SK-N-SH treated with all-trans-retinoic acid at 6 μM for 48 hours (cell line): Measurements from ENCODE around the gene SCYGR8.

ENCODE experiments used
- ATAC-seq: fragments of 200-7000 bp; cut with Tn5 transposase; 3 replicates; pipeline ENCODE4 v1.9.1; 2020; ENCODE audit warnings: mild to moderate bottlenecking, moderate library complexity
- ARNTL ChIP-seq: fragments of 450-650 bp; formaldehyde crosslinking; IDR thresholded peaks from 2 replicates; pipeline ENCODE4 v1.5.0; 2020; ENCODE audit warnings: low read depth, mild to moderate bottlenecking, moderate library complexity, borderline replicate concordance
- BACH2 ChIP-seq: fragments of 250-450 bp; sonication (Bioruptor Pico); IDR thresholded peaks from 2 replicates; pipeline ENCODE4 v1.9.0; 2021; ENCODE audit warnings: mild to moderate bottlenecking, borderline replicate concordance
- CREB5 ChIP-seq: fragments of 250-450 bp; sonication (Bioruptor Pico); IDR thresholded peaks from 2 replicates; pipeline ENCODE4 v1.5.1; 2020; ENCODE audit warnings: low read depth, mild to moderate bottlenecking, moderate library complexity
- CSDC2 ChIP-seq: fragments of 250-450 bp; sonication (Bioruptor Pico); IDR thresholded peaks from 2 replicates; pipeline ENCODE4 v1.5.0; 2020; ENCODE audit warnings: mild to moderate bottlenecking, moderate library complexity
- CSRNP3 ChIP-seq: fragments of 250-450 bp; sonication (Bioruptor Pico); IDR thresholded peaks from 2 replicates; pipeline ENCODE4 v1.5.1; 2021; ENCODE audit warnings: mild to moderate bottlenecking, moderate library complexity
- ISL1 ChIP-seq: fragments of 250-450 bp; sonication (Bioruptor Pico); IDR thresholded peaks from 2 replicates; pipeline ENCODE4 v2.1.2; 2022; ENCODE audit warnings: mild to moderate bottlenecking, moderate library complexity
- PPARA ChIP-seq: fragments of 250-450 bp; sonication (Bioruptor Pico); IDR thresholded peaks from 2 replicates; pipeline ENCODE4 v1.5.0; 2020; ENCODE audit warnings: mild to moderate bottlenecking, borderline replicate concordance
- RARB ChIP-seq: fragments of 250-450 bp; sonication (Bioruptor Pico); IDR thresholded peaks from 2 replicates; pipeline ENCODE4 v1.8.0; 2021; ENCODE audit warnings: mild to moderate bottlenecking, moderate library complexity
- SNAI2 ChIP-seq: fragments of 250-450 bp; sonication (Bioruptor Pico); IDR thresholded peaks from 2 replicates; pipeline ENCODE4 v1.5.0; 2020; ENCODE audit warnings: mild to moderate bottlenecking, moderate library complexity
- TCF4 ChIP-seq: fragments of 250-450 bp; sonication (Bioruptor Pico); IDR thresholded peaks from 2 replicates; pipeline ENCODE4 v1.8.0; 2021; ENCODE audit warnings: mild to moderate bottlenecking, moderate library complexity, borderline replicate concordance
- TOX ChIP-seq: fragments of 250-450 bp; sonication (Bioruptor Pico); IDR thresholded peaks from 2 replicates; pipeline ENCODE4 v1.8.0; 2021; ENCODE audit warnings: mild to moderate bottlenecking, moderate library complexity, borderline replicate concordance
- TSHZ2 ChIP-seq: fragments of 250-450 bp; sonication (Bioruptor Pico); IDR thresholded peaks from 2 replicates; pipeline ENCODE4 v1.5.0; 2020; ENCODE audit warnings: mild to moderate bottlenecking, moderate library complexity
- ZC3H10 ChIP-seq: fragments of 250-450 bp; sonication (Bioruptor Pico); IDR thresholded peaks from 2 replicates; pipeline ENCODE4 v1.5.1; 2021; ENCODE audit warnings: mild to moderate bottlenecking, moderate library complexity
- ZFP3 ChIP-seq: fragments of 250-450 bp; sonication (Bioruptor Pico); IDR thresholded peaks from 2 replicates; pipeline ENCODE4 v1.5.0; 2020; ENCODE audit warnings: mild to moderate bottlenecking, moderate library complexity
- ZFP30 ChIP-seq: fragments of 450-650 bp; formaldehyde crosslinking; IDR thresholded peaks from 2 replicates; pipeline ENCODE4 v1.5.0; 2022; ENCODE audit warnings: mild to moderate bottlenecking, moderate library complexity
- ZNF565 ChIP-seq: fragments of 450-650 bp; formaldehyde crosslinking; conservative IDR thresholded peaks from 2 replicates; pipeline ENCODE4 v1.5.0; 2020; ENCODE audit warnings: low read depth, mild to moderate bottlenecking, moderate library complexity
- ZNF70 ChIP-seq: fragments of 450-650 bp; formaldehyde crosslinking; IDR thresholded peaks from 2 replicates; pipeline ENCODE4 v1.5.0; 2020; ENCODE audit warnings: mild to moderate bottlenecking, moderate library complexity

Gene SCYGR8

GRCh38 chr2:227774895-227775842 is 29.5 kb downstream of the SCYGR8 start:
- no peak for ATAC-seq
- TF ChIP-seq ZFP3 (CRISPR knock-in tag) = no peak
- no peak for TF ChIP-seq SNAI2 (CRISPR knock-in tag)

GRCh38 chr2:227780981-227781615 is 35.4 kb downstream of the SCYGR8 start:
- no peak for ATAC-seq

GRCh38 chr2:227781841-227782240 is 36.1 kb downstream of the SCYGR8 start:
- no peak for ATAC-seq
- TF ChIP-seq SNAI2 (CRISPR knock-in tag) (no peak), ZFP3 (CRISPR knock-in tag) (no peak), ZNF70 (CRISPR knock-in tag) (no peak), TSHZ2 (CRISPR knock-in tag) (no peak), BACH2 (CRISPR knock-in tag) (no peak), PPARA (CRISPR knock-in tag) (no peak), CSDC2 (CRISPR knock-in tag) (no peak), CREB5 (CRISPR knock-in tag) (no peak), ZNF565 (CRISPR knock-in tag) (no peak)

More at GRCh38 chr2:227780981-227781615, 35.4 kb downstream of the SCYGR8 start:
- no peak for TF ChIP-seq ZFP3 (CRISPR knock-in tag)
- TF ChIP-seq TOX (CRISPR knock-in tag) = no peak
- TF ChIP-seq CSRNP3 = no peak
- TF ChIP-seq ZFP30 (CRISPR knock-in tag) = no peak
- TF ChIP-seq ZC3H10 = no peak
- TF ChIP-seq TSHZ2 (CRISPR knock-in tag) = no peak
- TF ChIP-seq CREB5 (CRISPR knock-in tag) = no peak
- TF ChIP-seq RARB (CRISPR knock-in tag) = no peak
- TF ChIP-seq ZNF70 (CRISPR knock-in tag) = no peak
- TF ChIP-seq PPARA (CRISPR knock-in tag) = no peak
- TF ChIP-seq TCF4 (CRISPR knock-in tag) = no peak
- no peak for TF ChIP-seq ISL1 (CRISPR knock-in tag)
- no peak for TF ChIP-seq ARNTL (CRISPR knock-in tag)
- TF ChIP-seq ZNF565 (CRISPR knock-in tag) = no peak
- TF ChIP-seq SNAI2 (CRISPR knock-in tag) = no peak
